T-cell (primary cell): ENCODE data around the gene RPTN. TPM values are rescaled to one million over a fixed set of nuclear protein-coding genes. Genes with fewer than 3 reads are reported as not detected.

Source experiments
- ATAC-seq, 4 experiments: fragments of 200-7000 bp in 3 of 4; fragments of 150-1000 bp in 1 of 4; cut with Tn5 transposase; replicated peaks in 1 of 4; 1 replicate in 3 of 4; 2 replicates in 1 of 4; pipeline ENCODE4 v1.10.0; 2021; ENCODE audit warnings: moderate library complexity in 3 of 4, mild to moderate bottlenecking in 2 of 4, moderate number of reproducible peaks in 1 of 4
- CTCF ChIA-PET, 2 donors: fragments of 300-600 bp; sonication (Branson Sonifier 250); formaldehyde crosslinking; loops; one replicate each; lab custom pipeline; 2022; ENCODE audit warnings: antibody characterized with exemption in 2 of 2; lab: Charles Lee
- POLR2A ChIA-PET, 2 donors: fragments of 300-600 bp; sonication (Branson Sonifier 250); formaldehyde crosslinking; loops; one replicate each; lab custom pipeline; 2022; ENCODE audit warnings: antibody characterized with exemption in 2 of 2; lab: Charles Lee
- DNase-seq, 35 experiments: peaks; one replicate each; pipeline versions ENCODE4 v3.0.0 to v3.0.0-alpha.2; 2013 to 2023
- H3K27ac ChIP-seq: one replicate; pipeline ENCODE4 v1.5.1; 2013; ENCODE audit warnings: low read length
- H3K27me3 ChIP-seq, 2 experiments: replicated peaks in 1 of 2; 1 replicate in 1 of 2; 2 replicates in 1 of 2; pipeline versions ENCODE4 v1.6.1 to v1.7.0; 2013; ENCODE audit warnings: low read length in 1 of 2, mixed read lengths in 1 of 2; ENCODE audit not compliant: control insufficient read depth in 2 of 2, insufficient read depth in 2 of 2; ENCODE audit errors: extremely low read depth in 1 of 2
- H3K36me3 ChIP-seq, 2 donors: 1 replicate in 1 of 2; 2 replicates in 1 of 2; pipeline versions ENCODE4 v1.6.1 to v1.7.0; 2013; ENCODE audit warnings: low read length in 1 of 2; ENCODE audit not compliant: control insufficient read depth in 2 of 2, insufficient read depth in 1 of 2; ENCODE audit errors: extremely low read depth in 1 of 2
- H3K4me1 ChIP-seq, 2 experiments: 1 replicate in 1 of 2; 2 replicates in 1 of 2; pipeline versions ENCODE4 v1.6.1 to v1.7.0; 2013; ENCODE audit warnings: low read length in 2 of 2, mixed read lengths in 1 of 2; ENCODE audit not compliant: insufficient read depth in 2 of 2, control insufficient read depth in 1 of 2; ENCODE audit errors: extremely low read depth in 1 of 2
- H3K4me3 ChIP-seq, 2 donors: 1 replicate in 1 of 2; 2 replicates in 1 of 2; pipeline versions ENCODE4 v1.5.1 to v1.7.0; 2013; ENCODE audit warnings: mild to moderate bottlenecking in 2 of 2, low read length in 1 of 2, moderate library complexity in 1 of 2; ENCODE audit not compliant: control insufficient read depth in 1 of 2; ENCODE audit errors: extremely low read depth in 1 of 2
- H3K9me3 ChIP-seq: 2 replicates; pipeline ENCODE4 v1.7.0; 2013
- H3K27ac Mint-ChIP-seq, 2 donors: one replicate each; pipeline ENCODE4 v1.8.0; 2020 to 2021; ENCODE audit warnings: mild to moderate bottlenecking in 2 of 2, mixed read lengths in 2 of 2
- H3K27me3 Mint-ChIP-seq, 2 donors: one replicate each; pipeline ENCODE4 v1.8.0; 2021 to 2022; ENCODE audit warnings: mixed read lengths in 2 of 2
- H3K36me3 Mint-ChIP-seq: one replicate; pipeline ENCODE4 v1.8.0; 2021; ENCODE audit warnings: mixed read lengths
- H3K4me1 Mint-ChIP-seq, 3 donors: one replicate each; pipeline ENCODE4 v1.8.0; 2020 to 2022; ENCODE audit warnings: mixed read lengths in 3 of 3, mild to moderate bottlenecking in 1 of 3
- H3K4me3 Mint-ChIP-seq, 3 donors: one replicate each; pipeline ENCODE4 v1.8.0; 2020 to 2022; ENCODE audit warnings: mild to moderate bottlenecking in 3 of 3, mixed read lengths in 3 of 3, moderate library complexity in 3 of 3
- H3K9me3 Mint-ChIP-seq, 3 donors: one replicate each; pipeline ENCODE4 v1.8.0; 2020 to 2022; ENCODE audit warnings: mixed read lengths in 3 of 3
- WGBS: methylation state at CpG from one replicate; pipeline ENCODE4 v1.1.5; 2013; ENCODE audit warnings: missing lambda C conversion rate; ENCODE audit not compliant: insufficient coverage; 5-methylcytosine and 5-hydroxymethylcytosine counted together
- total RNA-seq, 35 experiments: library from RNA in 6 of 35; stranded (reverse) in 6 of 35; fragments of 120-200 nt in 1 of 35; gene quantifications; one replicate each; pipeline versions ENCODE4 v1.2.1 to v1.2.4 and lab custom pipeline; 2013 to 2026

RPTN gene
- total RNA-seq, 5 donors from 2014 or later (not counting 1 experiment from before 2014, with no cell fraction given): not detected

GRCh38 chr1:152182431-152182830, 23.4 kb upstream of the RPTN start:
- DNase-seq (peak in 1 of 35 experiments; percentile 11), ATAC-seq (no peak)
- H3K4me3 ChIP-seq: no peak overlapping the region
- Mint-ChIP-seq H3K4me1 (peaks cover 0 to 3% (median 0%) of the 10 kb centered on the region in 3 donors), H3K36me3 (no peaks in the 10 kb centered on the region), H3K9me3 (no peaks in the 10 kb centered on the region), H3K4me3 (no peak overlapping the region), H3K27me3 (peaks cover 3 to 6% of the 10 kb centered on the region in 2 donors), H3K27ac (no peak overlapping the region)
- no peaks in the 10 kb centered on the region for H3K4me1 ChIP-seq
- no peak overlapping the region for H3K27ac ChIP-seq
- H3K9me3 ChIP-seq: no peaks in the 10 kb centered on the region
- no CpG with 5 or more reads among the region's 2 CpGs for WGBS
- ChIA-PET CTCF (no interaction called here), POLR2A (no interaction called here)
- no peaks in the 10 kb centered on the region for H3K36me3 ChIP-seq
- H3K27me3 ChIP-seq: no peaks in the 10 kb centered on the region

- CTCF ChIA-PET: interaction anchor here in 1 of 2 donors (1.5 kb wide), 1 partner anchor 279 kb away, joined by 8 read pairs; no protein-coding TSS in a partner anchor
- 85% methylated on average over 1 of the region's 1 CpG for WGBS
- no peak overlapping the region for H3K27ac ChIP-seq
- H3K9me3 ChIP-seq: no peaks in the 10 kb centered on the region
- H3K4me1 ChIP-seq: no peaks in the 10 kb centered on the region
- no peak for DNase-seq
- no peak overlapping the region for H3K4me3 ChIP-seq
- H3K27ac Mint-ChIP-seq: no peak overlapping the region
- POLR2A ChIA-PET: no interaction called here
- H3K4me1 Mint-ChIP-seq: no peaks in the 10 kb centered on the region
- H3K4me3 Mint-ChIP-seq: no peak overlapping the region
- H3K36me3 Mint-ChIP-seq: no peaks in the 10 kb centered on the region
- H3K36me3 ChIP-seq: no peaks in the 10 kb centered on the region
- H3K27me3 ChIP-seq: no peaks in the 10 kb centered on the region
- peaks cover 11 to 14% of the 10 kb centered on the region in 2 donors for H3K27me3 Mint-ChIP-seq
- no peak for ATAC-seq
- no peaks in the 10 kb centered on the region for H3K9me3 Mint-ChIP-seq
Observed at GRCh38 chr1:152179566-152179965, 20.5 kb upstream of the RPTN start.

GRCh38 chr1:152170287-152170905, 11.4 kb upstream of the RPTN start:
- no peaks in the 10 kb centered on the region for H3K9me3 Mint-ChIP-seq
- no peaks in the 10 kb centered on the region for H3K36me3 Mint-ChIP-seq
- ATAC-seq: no peak
- no peak for DNase-seq
- CTCF ChIA-PET: interaction anchor here (0.9 to 1.1 kb wide), 2 partner anchors 14 to 15 kb away, joined by 3 read pairs; no protein-coding TSS in a partner anchor
- Histone ChIP-seq H3K4me1 (no peaks in the 10 kb centered on the region), H3K4me3 (no peak overlapping the region), H3K9me3 (no peaks in the 10 kb centered on the region), H3K27ac (no peak overlapping the region), H3K27me3 (no peaks in the 10 kb centered on the region), H3K36me3 (no peaks in the 10 kb centered on the region)
- 67% methylated on average over 3 of the region's 5 CpGs for WGBS
- POLR2A ChIA-PET: no interaction called here
- H3K4me1 Mint-ChIP-seq: peaks cover 7 to 8% (median 8%) of the 10 kb centered on the region in 3 donors
- peaks cover 2 to 8% of the 10 kb centered on the region in 2 donors for H3K27me3 Mint-ChIP-seq
- no peak overlapping the region for H3K4me3 Mint-ChIP-seq
- no peak overlapping the region for H3K27ac Mint-ChIP-seq

- Histone ChIP-seq H3K4me3 (no peak overlapping the region), H3K36me3 (no peaks in the 10 kb centered on the region), H3K9me3 (no peaks in the 10 kb centered on the region), H3K27me3 (no peaks in the 10 kb centered on the region), H3K4me1 (no peaks in the 10 kb centered on the region), H3K27ac (no peak overlapping the region)
- H3K4me1 Mint-ChIP-seq: peaks cover 8 to 10% (median 9%) of the 10 kb centered on the region in 3 donors
- no peak for DNase-seq
- ChIA-PET POLR2A (no interaction called here), CTCF (interaction anchor here in 1 of 2 donors (1.1 kb wide), 1 partner anchor 16 kb away, joined by 3 read pairs; no protein-coding TSS in a partner anchor)
- H3K27ac Mint-ChIP-seq: no peak overlapping the region
- peaks cover 0 to 7% of the 10 kb centered on the region in 2 donors for H3K27me3 Mint-ChIP-seq
- H3K4me3 Mint-ChIP-seq: no peak overlapping the region
- H3K9me3 Mint-ChIP-seq: no peaks in the 10 kb centered on the region
- H3K36me3 Mint-ChIP-seq: no peaks in the 10 kb centered on the region
- WGBS: 100% methylated on average over 1 of the region's 4 CpGs
- ATAC-seq: no peak
Observed at GRCh38 chr1:152169366-152170025, 10.5 kb upstream of the RPTN start.

DNA sequence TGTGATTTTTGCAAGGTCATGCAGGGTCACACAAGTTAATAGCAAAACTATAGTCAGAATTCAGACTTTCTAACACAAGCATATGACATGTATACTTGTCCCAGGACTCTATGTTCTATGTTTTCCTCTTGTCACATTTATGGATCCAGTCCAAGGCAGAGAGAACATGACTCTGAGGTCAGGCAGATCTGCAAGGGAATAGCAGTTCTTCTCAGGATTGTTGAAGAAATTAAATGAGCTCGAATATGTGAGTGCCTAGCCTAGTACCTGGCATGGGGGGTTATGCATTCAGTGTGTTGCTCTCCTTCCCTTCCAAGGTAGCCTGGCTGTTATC, 9.5 kb upstream of the RPTN start:
- Mint-ChIP-seq H3K36me3 (no peaks in the 10 kb centered on the region), H3K27me3 (peaks cover 3 to 10% of the 10 kb centered on the region in 2 donors), H3K9me3 (no peaks in the 10 kb centered on the region), H3K4me3 (no peak overlapping the region), H3K4me1 (peaks cover 8 to 10% (median 9%) of the 10 kb centered on the region in 3 donors), H3K27ac (no peak overlapping the region)
- Histone ChIP-seq H3K27me3 (no peaks in the 10 kb centered on the region), H3K36me3 (no peaks in the 10 kb centered on the region), H3K9me3 (no peaks in the 10 kb centered on the region), H3K27ac (no peak overlapping the region), H3K4me3 (no peak overlapping the region), H3K4me1 (no peaks in the 10 kb centered on the region)
- ChIA-PET CTCF (no interaction called here), POLR2A (no interaction called here)
- 30% methylated on average over 1 of the region's 1 CpG for WGBS
- ATAC-seq (no peak), DNase-seq (no peak)

DNA sequence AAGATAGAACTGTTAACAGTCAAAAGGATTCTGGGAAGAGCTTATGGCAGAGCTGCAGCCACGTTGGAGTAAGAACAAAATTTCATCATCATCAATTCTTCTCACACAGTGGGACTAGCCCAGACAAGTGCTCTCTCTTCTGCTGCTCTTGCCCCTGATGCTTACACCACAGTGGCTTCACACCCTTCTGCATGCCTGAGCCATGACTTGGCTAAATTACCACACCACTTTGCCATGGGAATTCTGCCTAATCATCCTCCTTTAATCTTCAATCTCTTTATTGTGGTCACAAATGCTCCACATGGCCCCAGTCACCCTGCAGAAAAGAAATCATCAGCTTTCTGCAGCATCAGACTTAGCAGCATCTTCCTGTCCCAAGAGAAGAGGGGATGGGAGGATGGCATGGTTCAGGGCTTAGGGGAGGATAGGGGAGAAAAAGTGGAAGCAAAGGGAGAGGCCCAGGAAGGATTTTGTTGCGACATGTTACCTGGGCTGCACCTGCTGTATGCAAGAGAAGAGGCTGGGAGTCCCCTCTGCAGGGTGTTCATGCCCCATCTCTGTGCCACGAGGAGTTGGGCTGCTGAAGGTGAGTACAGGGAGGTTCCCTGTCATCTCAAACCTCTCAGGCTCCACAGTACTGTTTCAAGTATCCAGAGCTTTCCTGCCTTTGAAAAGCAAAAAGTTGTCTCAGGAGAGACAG, 9.0 kb upstream of the RPTN start:
- no peak for DNase-seq
- Histone ChIP-seq H3K27ac (no peak overlapping the region), H3K36me3 (no peaks in the 10 kb centered on the region), H3K4me3 (no peak overlapping the region), H3K4me1 (no peaks in the 10 kb centered on the region), H3K27me3 (no peaks in the 10 kb centered on the region), H3K9me3 (no peaks in the 10 kb centered on the region)
- ATAC-seq: no peak
- ChIA-PET CTCF (no interaction called here), POLR2A (no interaction called here)
- H3K27ac Mint-ChIP-seq: no peak overlapping the region
- no peak overlapping the region for H3K4me3 Mint-ChIP-seq
- WGBS: 43% methylated on average over 1 of the region's 3 CpGs
- peaks cover 8 to 10% (median 9%) of the 10 kb centered on the region in 3 donors for H3K4me1 Mint-ChIP-seq
- H3K27me3 Mint-ChIP-seq: peaks cover 3 to 10% of the 10 kb centered on the region in 2 donors
- H3K9me3 Mint-ChIP-seq: no peaks in the 10 kb centered on the region
- H3K36me3 Mint-ChIP-seq: no peaks in the 10 kb centered on the region
